HG02642 (cell line): ENCODE results near the gene ADGRA1.
"Not testable (repeated sequence)": the region's sequence is repeated elsewhere in the genome, so short reads cannot be mapped to it uniquely, and the experiment has no call there.

Experiments
- ATAC-seq: cut with Tn5 transposase; IDR thresholded peaks from one replicate; pipeline ENCODE4 v1.9.1; 2021; ENCODE audit warnings: mild to moderate bottlenecking; ENCODE audit not compliant: unreplicated experiment, poor library complexity

ADGRA1 gene

GRCh38 chr10:133105686-133106390, 18.1 kb downstream of the ADGRA1 start:
- ATAC-seq: no peak

- no peak for ATAC-seq
These were observed 18.8 kb downstream of the ADGRA1 start for GRCh38 chr10:133106516-133106915.

GRCh38 chr10:133107442-133107841, 19.7 kb downstream of the ADGRA1 start:
- ATAC-seq: no peak

GRCh38 chr10:133109711-133110110, 22.0 kb downstream of the ADGRA1 start:
- no peak for ATAC-seq

- ATAC-seq: no peak
These were observed 22.4 kb downstream of the ADGRA1 start for GRCh38 chr10:133110133-133110532.

- no peak for ATAC-seq
These were observed 23.0 kb downstream of the ADGRA1 start for GRCh38 chr10:133110609-133111275.

- not testable (repeated sequence) for ATAC-seq
These were observed 23.9 kb downstream of the ADGRA1 start for GRCh38 chr10:133111640-133112039.

GRCh38 chr10:133113146-133113830, 25.6 kb downstream of the ADGRA1 start:
- no peak for ATAC-seq

- ATAC-seq: no peak
These were observed 26.1 kb downstream of the ADGRA1 start for GRCh38 chr10:133113847-133114246.

GRCh38 chr10:133114251-133114650, 26.5 kb downstream of the ADGRA1 start:
- no peak for ATAC-seq

- ATAC-seq: no peak
These were observed 27.2 kb downstream of the ADGRA1 start for GRCh38 chr10:133114726-133115452.

GRCh38 chr10:133115453-133115842, 27.7 kb downstream of the ADGRA1 start:
- ATAC-seq: no peak

- no peak for ATAC-seq
These were observed 28.3 kb downstream of the ADGRA1 start for GRCh38 chr10:133115976-133116375.

- ATAC-seq: no peak
These were observed 28.7 kb downstream of the ADGRA1 start for GRCh38 chr10:133116455-133116854.

- no peak for ATAC-seq
These were observed 29.4 kb downstream of the ADGRA1 start for GRCh38 chr10:133117036-133117687.

GRCh38 chr10:133117688-133118071, 30.0 kb downstream of the ADGRA1 start:
- ATAC-seq: no peak

- ATAC-seq: no peak
These were observed 33.8 kb downstream of the ADGRA1 start for GRCh38 chr10:133121479-133121878.

- no peak for ATAC-seq
These were observed 34.6 kb downstream of the ADGRA1 start for GRCh38 chr10:133122171-133122935.

- no peak for ATAC-seq
These were observed 35.5 kb downstream of the ADGRA1 start for GRCh38 chr10:133123050-133123745.
